ENCODE data around the gene FAM177A1.
A peak's percentile ranks its signal among the peaks of the same experiment; 100 is the strongest.

Gene FAM177A1

GRCh38 chr14:35042632-35043031, 3.4 kb upstream of the FAM177A1 start:
- H3K27me3 ChIP-seq: no peaks in the 10 kb centered on the region
- H3K4me3 ChIP-seq (ENCODE audit: low read depth in 1 of 2, low read length in 1 of 2): peak overlapping the region in 1 of 2 experiments; percentile 10
- no peak for TF ChIP-seq CTCF (IDR thresholded peaks at IDR 0.05)
- peak overlapping the region; percentile 80 for H3K27ac ChIP-seq
- no peaks in the 10 kb centered on the region for H3K9me3 ChIP-seq
- peaks cover 44 to 51% of the 10 kb centered on the region in 2 experiments for H3K4me1 ChIP-seq (ENCODE audit: control insufficient read depth in 1 of 2, insufficient read depth in 1 of 2, low read depth in 1 of 2, low read length in 1 of 2)
- H3K36me3 ChIP-seq: no peaks in the 10 kb centered on the region

GRCh38 chr14:35043046-35043445, 3.0 kb upstream of the FAM177A1 start:
- Histone ChIP-seq H3K36me3 (no peaks in the 10 kb centered on the region), H3K9me3 (no peaks in the 10 kb centered on the region), H3K27ac (peak overlapping the region; percentile 80), H3K27me3 (no peaks in the 10 kb centered on the region), H3K4me3 (ENCODE audit: low read depth in 1 of 2, low read length in 1 of 2) (peak overlapping the region in 1 of 2 experiments; percentile 10), H3K4me1 (ENCODE audit: control insufficient read depth in 1 of 2, insufficient read depth in 1 of 2, low read depth in 1 of 2, low read length in 1 of 2) (peaks cover 48 to 55% of the 10 kb centered on the region in 2 experiments)
- TF ChIP-seq CTCF (IDR thresholded peaks at IDR 0.05): no peak

GRCh38 chr14:35044939-35045797, 904 bp upstream of the FAM177A1 start:
- Histone ChIP-seq H3K36me3 (peaks cover 4% of the 10 kb centered on the region), H3K27ac (peak overlapping the region; percentile 98), H3K4me3 (ENCODE audit: low read depth in 1 of 2, low read length in 1 of 2) (peak overlapping the region; percentile 89 to 92), H3K27me3 (no peaks in the 10 kb centered on the region), H3K9me3 (no peaks in the 10 kb centered on the region), H3K4me1 (ENCODE audit: control insufficient read depth in 1 of 2, insufficient read depth in 1 of 2, low read depth in 1 of 2, low read length in 1 of 2) (peaks cover 49 to 58% of the 10 kb centered on the region in 2 experiments)
- TF ChIP-seq CTCF (IDR thresholded peaks at IDR 0.05): no peak

- Histone ChIP-seq H3K36me3 (peaks cover 4% of the 10 kb centered on the region), H3K4me1 (ENCODE audit: control insufficient read depth in 1 of 2, insufficient read depth in 1 of 2, low read depth in 1 of 2, low read length in 1 of 2) (peaks cover 54 to 60% of the 10 kb centered on the region in 2 experiments), H3K27ac (peak overlapping the region; percentile 98), H3K4me3 (ENCODE audit: low read depth in 1 of 2, low read length in 1 of 2) (peak overlapping the region; percentile 89 to 92), H3K9me3 (no peaks in the 10 kb centered on the region), H3K27me3 (no peaks in the 10 kb centered on the region)
- no peak for TF ChIP-seq CTCF (IDR thresholded peaks at IDR 0.05)
Measured at GRCh38 chr14:35045798-35046047, 349 bp upstream of the FAM177A1 start.

- H3K27me3 ChIP-seq: no peaks in the 10 kb centered on the region
- H3K36me3 ChIP-seq: peaks cover 4% of the 10 kb centered on the region
- H3K27ac ChIP-seq: peak overlapping the region; percentile 98
- peak overlapping the region; percentile 89 to 92 for H3K4me3 ChIP-seq (ENCODE audit: low read depth in 1 of 2, low read length in 1 of 2)
- H3K9me3 ChIP-seq: no peaks in the 10 kb centered on the region
- peaks cover 49 to 56% of the 10 kb centered on the region in 2 experiments for H3K4me1 ChIP-seq (ENCODE audit: control insufficient read depth in 1 of 2, insufficient read depth in 1 of 2, low read depth in 1 of 2, low read length in 1 of 2)
- TF ChIP-seq CTCF (IDR thresholded peaks at IDR 0.05): no peak
Measured at GRCh38 chr14:35046751-35047536, 872 bp downstream of the FAM177A1 start.
